SK-N-SH treated with all-trans-retinoic acid at 6 μM for 48 hours (cell line): ENCODE data around the gene L1TD1.

Source experiments
- ATAC-seq: fragments of 200-7000 bp; cut with Tn5 transposase; 3 replicates; pipeline ENCODE4 v1.9.1; 2020; ENCODE audit warnings: mild to moderate bottlenecking, moderate library complexity
- ARNTL ChIP-seq: fragments of 450-650 bp; formaldehyde crosslinking; IDR thresholded peaks from 2 replicates; pipeline ENCODE4 v1.5.0; 2020; ENCODE audit warnings: low read depth, mild to moderate bottlenecking, moderate library complexity, borderline replicate concordance
- BACH2 ChIP-seq: fragments of 250-450 bp; sonication (Bioruptor Pico); IDR thresholded peaks from 2 replicates; pipeline ENCODE4 v1.9.0; 2021; ENCODE audit warnings: mild to moderate bottlenecking, borderline replicate concordance
- CSDC2 ChIP-seq: fragments of 250-450 bp; sonication (Bioruptor Pico); IDR thresholded peaks from 2 replicates; pipeline ENCODE4 v1.5.0; 2020; ENCODE audit warnings: mild to moderate bottlenecking, moderate library complexity
- CSRNP3 ChIP-seq: fragments of 250-450 bp; sonication (Bioruptor Pico); IDR thresholded peaks from 2 replicates; pipeline ENCODE4 v1.5.1; 2021; ENCODE audit warnings: mild to moderate bottlenecking, moderate library complexity
- ESRRG ChIP-seq: fragments of 250-450 bp; sonication (Bioruptor Pico); IDR thresholded peaks from 2 replicates; pipeline ENCODE4 v1.6.1; 2021; ENCODE audit warnings: mild to moderate bottlenecking
- GLIS3 ChIP-seq: fragments of 250-450 bp; sonication (Bioruptor Pico); IDR thresholded peaks from 2 replicates; pipeline ENCODE4 v1.5.0; 2020; ENCODE audit warnings: mild to moderate bottlenecking, moderate library complexity
- ISL1 ChIP-seq: fragments of 250-450 bp; sonication (Bioruptor Pico); IDR thresholded peaks from 2 replicates; pipeline ENCODE4 v2.1.2; 2022; ENCODE audit warnings: mild to moderate bottlenecking, moderate library complexity
- PATZ1 ChIP-seq: fragments of 250-450 bp; sonication (Bioruptor Pico); IDR thresholded peaks from 2 replicates; pipeline ENCODE4 v1.8.0; 2020; ENCODE audit warnings: mild to moderate bottlenecking, moderate library complexity, borderline replicate concordance
- POU6F1 ChIP-seq: fragments of 250-450 bp; sonication (Bioruptor Pico); IDR thresholded peaks from 2 replicates; pipeline ENCODE4 v1.8.0; 2021; ENCODE audit warnings: low read depth, mild to moderate bottlenecking, moderate library complexity, borderline replicate concordance
- PPARA ChIP-seq: fragments of 250-450 bp; sonication (Bioruptor Pico); IDR thresholded peaks from 2 replicates; pipeline ENCODE4 v1.5.0; 2020; ENCODE audit warnings: mild to moderate bottlenecking, borderline replicate concordance
- RARB ChIP-seq: fragments of 250-450 bp; sonication (Bioruptor Pico); IDR thresholded peaks from 2 replicates; pipeline ENCODE4 v1.8.0; 2021; ENCODE audit warnings: mild to moderate bottlenecking, moderate library complexity
- SNAI2 ChIP-seq: fragments of 250-450 bp; sonication (Bioruptor Pico); IDR thresholded peaks from 2 replicates; pipeline ENCODE4 v1.5.0; 2020; ENCODE audit warnings: mild to moderate bottlenecking, moderate library complexity
- TCF4 ChIP-seq: fragments of 250-450 bp; sonication (Bioruptor Pico); IDR thresholded peaks from 2 replicates; pipeline ENCODE4 v1.8.0; 2021; ENCODE audit warnings: mild to moderate bottlenecking, moderate library complexity, borderline replicate concordance
- TOX ChIP-seq: fragments of 250-450 bp; sonication (Bioruptor Pico); IDR thresholded peaks from 2 replicates; pipeline ENCODE4 v1.8.0; 2021; ENCODE audit warnings: mild to moderate bottlenecking, moderate library complexity, borderline replicate concordance
- TSHZ2 ChIP-seq: fragments of 250-450 bp; sonication (Bioruptor Pico); IDR thresholded peaks from 2 replicates; pipeline ENCODE4 v1.5.0; 2020; ENCODE audit warnings: mild to moderate bottlenecking, moderate library complexity
- ZC3H10 ChIP-seq: fragments of 250-450 bp; sonication (Bioruptor Pico); IDR thresholded peaks from 2 replicates; pipeline ENCODE4 v1.5.1; 2021; ENCODE audit warnings: mild to moderate bottlenecking, moderate library complexity
- ZFP3 ChIP-seq: fragments of 250-450 bp; sonication (Bioruptor Pico); IDR thresholded peaks from 2 replicates; pipeline ENCODE4 v1.5.0; 2020; ENCODE audit warnings: mild to moderate bottlenecking, moderate library complexity
- ZFP30 ChIP-seq: fragments of 450-650 bp; formaldehyde crosslinking; IDR thresholded peaks from 2 replicates; pipeline ENCODE4 v1.5.0; 2022; ENCODE audit warnings: mild to moderate bottlenecking, moderate library complexity
- ZNF565 ChIP-seq: fragments of 450-650 bp; formaldehyde crosslinking; conservative IDR thresholded peaks from 2 replicates; pipeline ENCODE4 v1.5.0; 2020; ENCODE audit warnings: low read depth, mild to moderate bottlenecking, moderate library complexity
- ZNF70 ChIP-seq: fragments of 450-650 bp; formaldehyde crosslinking; IDR thresholded peaks from 2 replicates; pipeline ENCODE4 v1.5.0; 2020; ENCODE audit warnings: mild to moderate bottlenecking, moderate library complexity
- ZNF8 ChIP-seq: fragments of 450-650 bp; formaldehyde crosslinking; IDR thresholded peaks from 2 replicates; pipeline ENCODE4 v1.5.0; 2020; ENCODE audit warnings: mild to moderate bottlenecking, moderate library complexity

L1TD1 gene

GRCh38 chr1:62207187-62207586 is 12.5 kb downstream of the L1TD1 start:
- TF ChIP-seq TOX (CRISPR knock-in tag) (no peak), ARNTL (CRISPR knock-in tag) (no peak), POU6F1 (CRISPR knock-in tag) (no peak)
- TF ChIP-seq, all 23 proteins: peak for 0
- ATAC-seq, result no peak

GRCh38 chr1:62208087-62208486 is 13.4 kb downstream of the L1TD1 start:
- ATAC-seq, result no peak
- TF ChIP-seq TSHZ2 (CRISPR knock-in tag), result no peak
- TF ChIP-seq SNAI2 (CRISPR knock-in tag), result no peak
- TF ChIP-seq GLIS3 (CRISPR knock-in tag), result no peak
- TF ChIP-seq ZNF8 (CRISPR knock-in tag), result no peak
- no peak for TF ChIP-seq TOX (CRISPR knock-in tag)
- no peak for TF ChIP-seq ZC3H10 (CRISPR knock-in tag)
- no peak for TF ChIP-seq CSDC2 (CRISPR knock-in tag)
- TF ChIP-seq PPARA (CRISPR knock-in tag), result no peak
- TF ChIP-seq ESRRG (CRISPR knock-in tag), result no peak

- no peak for ATAC-seq
- TF ChIP-seq ZFP30, result no peak
- no peak for TF ChIP-seq PATZ1 (CRISPR knock-in tag)
- TF ChIP-seq GLIS3 (CRISPR knock-in tag), result no peak
- no peak for TF ChIP-seq ARNTL (CRISPR knock-in tag)
- no peak for TF ChIP-seq SNAI2 (CRISPR knock-in tag)
- no peak for TF ChIP-seq RARB (CRISPR knock-in tag)
- TF ChIP-seq POU6F1 (CRISPR knock-in tag), result no peak
- no peak for TF ChIP-seq ZNF70 (CRISPR knock-in tag)
- no peak for TF ChIP-seq BACH2
- no peak for TF ChIP-seq ZC3H10 (CRISPR knock-in tag)
- no peak for TF ChIP-seq ZNF565 (CRISPR knock-in tag)
- TF ChIP-seq ESRRG (CRISPR knock-in tag), result no peak
- TF ChIP-seq TCF4 (CRISPR knock-in tag), result no peak
- TF ChIP-seq ISL1 (CRISPR knock-in tag), result no peak
- TF ChIP-seq ZFP3 (CRISPR knock-in tag), result no peak
These were observed 14.3 kb downstream of the L1TD1 start for GRCh38 chr1:62208970-62209369.

GRCh38 chr1:62209931-62210595 is 15.4 kb downstream of the L1TD1 start:
- no peak for ATAC-seq
- TF ChIP-seq ARNTL (CRISPR knock-in tag) (no peak), ZNF565 (CRISPR knock-in tag) (no peak), ZFP30 (no peak), ZNF8 (CRISPR knock-in tag) (no peak), ISL1 (CRISPR knock-in tag) (no peak), TCF4 (CRISPR knock-in tag) (no peak), CSDC2 (CRISPR knock-in tag) (no peak), ZC3H10 (CRISPR knock-in tag) (no peak), CSRNP3 (CRISPR knock-in tag) (no peak), TSHZ2 (CRISPR knock-in tag) (no peak), BACH2 (no peak), RARB (CRISPR knock-in tag) (no peak)
